SK-N-MC (cell line): ENCODE results near the gene ANXA2.
"Not testable (repeated sequence)": the region's sequence is repeated elsewhere in the genome, so short reads cannot be mapped to it uniquely, and the experiment has no call there.

ENCODE experiments used
- DNase-seq: peaks from one replicate; pipeline ENCODE4 v3.0.0-alpha.2; 2011; ENCODE audit warnings: low read depth, low spot score
- H3K27ac ChIP-seq: fragments of 200-600 bp; sonication (generic); 2 replicates; pipeline ENCODE4 v1.5.1; 2016; ENCODE audit warnings: mixed run types
- H3K36me3 ChIP-seq: fragments of 200-600 bp; sonication (generic); 2 replicates; pipeline ENCODE4 v1.6.1; 2017; ENCODE audit warnings: antibody characterized with exemption, low read length, mixed read lengths; ENCODE audit not compliant: insufficient read depth
- H3K4me3 ChIP-seq: fragments of 200-600 bp; sonication (generic); 2 replicates; pipeline ENCODE4 v1.5.1; 2016
- H3K9ac ChIP-seq: fragments of 200-600 bp; sonication (generic); 2 replicates; pipeline ENCODE4 v1.8.0; 2017; ENCODE audit warnings: mixed run types, mixed read lengths; ENCODE audit not compliant: insufficient read length
- H3K9me3 ChIP-seq: fragments of 200-600 bp; sonication (generic); 2 replicates; pipeline ENCODE4 v1.6.1; 2017; ENCODE audit warnings: low read depth, mild to moderate bottlenecking, antibody characterized with exemption, low read length, moderate library complexity, mixed read lengths
- EZH2 ChIP-seq: fragments of 200-600 bp; sonication (generic); IDR thresholded peaks from one replicate; pipeline ENCODE4 v1.6.1; 2017; ENCODE audit warnings: antibody characterized with exemption
- FOXP2 ChIP-seq: optimal IDR thresholded peaks from 2 replicates; pipeline ENCODE3; 2011; ENCODE audit warnings: mild to moderate bottlenecking, moderate library complexity; ENCODE audit not compliant: insufficient read depth; ENCODE audit errors: extremely low read length, control extremely low read depth
- POLR2AphosphoS5 ChIP-seq: IDR thresholded peaks from 2 replicates; pipeline ENCODE4 v1.6.1; 2012; ENCODE audit warnings: mild to moderate bottlenecking, low read depth, low read length, borderline replicate concordance

Gene ANXA2

DNA sequence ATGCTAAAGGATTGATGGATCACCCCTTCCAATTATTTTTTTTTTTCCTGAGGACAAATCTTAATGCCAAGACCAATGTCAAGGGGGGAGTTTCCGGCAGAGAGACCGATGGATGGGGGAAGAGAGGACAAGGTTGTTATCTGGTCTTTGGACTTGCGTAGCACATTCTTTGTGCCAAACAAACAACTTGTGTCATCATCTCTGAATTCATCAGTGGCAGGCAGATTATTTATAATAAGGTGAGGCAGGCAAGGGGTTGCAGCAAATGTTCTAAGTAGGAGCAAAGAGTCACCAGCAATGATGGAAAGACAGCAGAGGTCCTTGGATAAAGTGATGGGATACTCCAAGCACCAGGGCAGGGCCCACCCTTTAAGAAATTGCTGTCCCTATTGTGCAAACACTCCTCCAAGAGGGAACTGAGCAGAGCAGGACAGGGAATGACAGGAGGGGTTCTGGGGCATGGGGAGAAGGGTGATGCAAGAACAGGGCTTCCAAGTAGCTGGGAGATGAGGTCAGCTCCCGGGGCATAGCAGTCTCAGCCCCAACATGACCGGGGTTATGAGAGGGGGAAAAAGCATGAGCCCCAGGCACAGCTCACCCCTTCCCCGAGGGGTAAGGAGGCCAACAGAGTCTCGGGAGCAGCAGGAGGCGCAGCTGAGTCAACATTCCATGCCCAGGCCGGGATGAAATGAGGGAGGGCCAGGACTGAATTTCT is 57.4 kb downstream of the ANXA2 start:
- DNase-seq: no peak
- H3K9ac ChIP-seq: no peak overlapping the region

DNA sequence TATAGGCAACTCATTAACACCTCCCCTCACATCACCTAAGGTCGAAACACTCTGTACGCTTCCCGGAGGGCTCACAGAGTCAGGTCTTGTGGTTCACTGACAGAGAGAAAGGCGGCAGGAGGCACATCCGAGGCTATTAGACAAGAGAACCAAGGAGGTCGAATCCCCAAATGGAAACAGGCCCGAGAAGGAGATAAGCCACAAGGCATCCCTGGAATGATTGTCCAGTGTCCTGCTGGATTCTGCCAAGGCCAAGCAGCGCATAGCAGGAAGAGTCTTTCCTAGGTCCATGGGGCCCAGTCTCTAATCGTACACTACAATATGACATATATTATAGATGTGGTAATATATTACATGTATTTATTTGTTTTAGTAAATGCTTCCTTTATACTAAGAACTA is 58.5 kb downstream of the ANXA2 start:
- TF ChIP-seq FOXP2 (no peak), POLR2AphosphoS5 (no peak), EZH2 (no peak)
- H3K9me3 ChIP-seq: no peaks in the 10 kb centered on the region
- no peak for DNase-seq
- H3K4me3 ChIP-seq: no peak overlapping the region
- no peak overlapping the region for H3K9ac ChIP-seq
- H3K27ac ChIP-seq: no peak overlapping the region
- no peaks in the 10 kb centered on the region for H3K36me3 ChIP-seq

More for the DNA sequence above, 57.4 kb downstream of the ANXA2 start:
- H3K4me3 ChIP-seq: no peak overlapping the region
- no peaks in the 10 kb centered on the region for H3K9me3 ChIP-seq
- H3K27ac ChIP-seq: no peak overlapping the region
- H3K36me3 ChIP-seq: peaks cover 5% of the 10 kb centered on the region; the same call in 1 of the 2 replicates
- no peak for TF ChIP-seq EZH2
- TF ChIP-seq POLR2AphosphoS5: no peak
- no peak for TF ChIP-seq FOXP2

DNA sequence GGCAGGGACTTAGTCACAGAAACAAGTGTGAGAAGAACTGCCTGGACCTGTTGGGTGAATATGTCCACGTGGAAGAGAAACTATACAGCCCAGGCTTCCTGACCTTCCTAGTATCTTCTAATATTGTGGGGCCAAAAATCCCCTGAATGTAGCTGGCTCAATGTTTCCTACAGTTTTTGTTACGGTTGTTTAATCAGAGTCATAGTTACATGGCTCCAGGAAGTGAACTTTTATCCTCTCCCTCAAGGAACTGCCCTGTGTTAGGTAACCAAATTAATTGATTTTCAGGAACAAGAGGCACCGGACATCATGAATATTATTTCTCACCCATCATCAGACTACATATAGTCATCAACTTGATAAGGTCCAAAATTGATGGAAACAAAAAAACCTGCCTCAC is 59.0 kb downstream of the ANXA2 start:
- no peak overlapping the region for H3K27ac ChIP-seq
- no peak overlapping the region for H3K4me3 ChIP-seq
- no peak overlapping the region for H3K9ac ChIP-seq
- no peaks in the 10 kb centered on the region for H3K9me3 ChIP-seq
- no peak for DNase-seq
- TF ChIP-seq POLR2AphosphoS5 (no peak), EZH2 (no peak)
- H3K36me3 ChIP-seq: no peaks in the 10 kb centered on the region

DNA sequence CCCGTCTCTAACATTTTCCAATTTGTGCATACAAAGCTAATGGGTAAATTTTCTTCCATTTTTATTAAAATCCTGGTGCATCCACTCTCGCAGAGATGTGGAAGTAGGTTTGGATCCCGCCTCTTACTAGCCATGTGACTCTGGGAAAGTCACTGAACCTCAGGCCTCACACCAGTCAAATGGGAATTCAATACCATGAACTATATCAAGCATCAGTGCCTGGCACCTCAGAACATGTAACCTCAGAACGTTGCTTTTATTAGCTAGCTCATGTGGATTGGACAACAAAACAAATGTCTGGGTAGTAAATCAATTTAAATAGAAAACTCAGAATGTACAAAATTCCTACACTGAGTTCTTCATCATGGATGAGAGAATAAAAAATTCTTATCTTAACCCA is 60.7 kb downstream of the ANXA2 start:
- no peaks in the 10 kb centered on the region for H3K36me3 ChIP-seq
- H3K9me3 ChIP-seq: no peaks in the 10 kb centered on the region
- H3K27ac ChIP-seq: no peak overlapping the region
- no peak overlapping the region for H3K9ac ChIP-seq
- no peak for TF ChIP-seq FOXP2
- no peak for TF ChIP-seq POLR2AphosphoS5
- no peak for TF ChIP-seq EZH2
- no peak for DNase-seq
- no peak overlapping the region for H3K4me3 ChIP-seq

DNA sequence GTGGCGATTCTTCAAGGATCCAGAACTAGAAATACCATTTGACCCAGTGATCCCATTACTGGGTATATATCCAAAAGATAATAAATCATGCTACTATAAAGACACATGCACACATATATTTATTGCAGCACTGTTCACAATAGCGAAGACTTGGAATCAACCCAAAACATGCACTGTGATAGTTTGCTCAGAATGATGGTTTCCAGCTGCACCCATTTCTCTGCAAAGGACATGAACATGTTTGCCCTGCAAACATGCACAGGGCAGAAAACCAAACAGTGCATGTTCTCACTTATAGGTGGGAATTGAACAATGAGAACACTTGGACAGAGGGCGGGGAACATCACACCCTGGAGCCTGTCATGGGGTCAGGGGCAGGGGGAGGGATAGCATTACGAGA is 62.5 kb downstream of the ANXA2 start:
- H3K9me3 ChIP-seq, DNase-seq, H3K27ac ChIP-seq, H3K36me3 ChIP-seq, H3K4me3 ChIP-seq, H3K9ac ChIP-seq: not testable (repeated sequence)

DNA sequence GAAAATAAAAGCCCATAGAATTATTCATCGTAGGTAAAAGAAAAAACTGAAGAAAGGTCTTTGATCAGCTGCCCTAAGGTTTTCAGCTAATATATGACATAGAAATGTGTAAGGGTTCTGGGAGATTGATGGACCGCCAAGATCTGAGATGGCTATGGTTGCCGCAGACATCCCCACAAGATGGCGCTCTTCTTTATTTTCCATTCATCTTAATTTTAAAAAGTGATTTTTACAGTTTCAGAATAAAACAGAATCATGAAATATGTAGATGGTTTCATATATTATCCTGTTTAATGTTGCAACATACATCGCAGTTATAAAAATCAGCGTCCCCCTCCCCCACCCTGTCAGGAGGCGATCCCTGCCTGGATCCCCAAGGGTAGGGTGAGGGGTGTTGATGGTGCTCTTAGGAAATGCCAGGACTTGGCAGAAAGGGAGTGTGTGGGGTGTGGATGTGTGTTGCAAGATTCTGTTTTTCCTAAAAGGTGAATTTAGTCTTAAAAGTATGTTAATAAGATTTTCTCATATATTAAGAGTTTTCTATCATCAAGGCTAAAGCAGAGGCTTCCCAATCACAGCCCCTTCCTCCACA is 68.8 kb downstream of the ANXA2 start:
- DNase-seq: no peak
- Histone ChIP-seq H3K9ac (no peak overlapping the region), H3K4me3 (peak overlapping the region; percentile 16; the same call in 1 of the 2 replicates), H3K36me3 (no peaks in the 10 kb centered on the region), H3K9me3 (no peaks in the 10 kb centered on the region), H3K27ac (peak overlapping the region; percentile 45; the same call in 1 of the 2 replicates)
- TF ChIP-seq POLR2AphosphoS5 (no peak), FOXP2 (no peak)

DNA sequence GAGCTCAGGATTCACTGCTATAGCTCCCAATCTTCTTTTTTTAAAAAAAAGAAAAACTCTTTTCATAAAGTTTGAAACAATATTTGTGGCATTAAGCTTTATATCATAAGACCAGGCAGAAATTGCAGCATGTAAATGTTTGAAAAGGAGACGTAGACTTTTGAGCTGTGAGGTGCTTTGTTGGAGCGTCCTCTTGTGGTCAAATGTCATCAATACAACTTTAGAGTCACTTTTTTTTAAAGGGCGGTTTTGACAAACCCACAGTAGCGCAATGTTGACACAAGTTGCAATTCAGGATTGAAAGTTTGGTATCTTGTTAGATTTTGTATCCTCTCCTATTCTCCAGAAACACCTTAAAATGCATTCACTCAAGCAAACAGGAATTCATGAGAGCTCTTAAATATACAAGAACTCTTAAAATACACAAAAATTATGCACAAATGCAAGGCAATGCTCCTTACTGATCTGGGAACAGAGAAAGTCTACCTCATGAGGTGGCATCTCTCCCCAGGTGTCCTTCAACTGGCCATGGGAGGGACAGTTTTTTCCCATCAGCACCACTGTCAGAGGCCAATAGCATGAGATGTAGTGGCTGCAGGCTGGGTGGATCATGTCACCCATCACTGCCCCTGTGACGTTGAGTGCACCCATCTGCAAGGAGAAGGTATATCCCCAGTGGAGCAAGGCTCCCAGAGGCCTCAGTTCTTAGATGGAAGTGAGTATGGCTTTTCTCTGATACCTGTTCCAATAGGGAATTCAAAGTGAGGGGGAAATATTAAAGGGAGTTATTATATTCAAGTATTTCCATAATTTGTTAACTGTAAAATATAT is 70.7 kb downstream of the ANXA2 start:
- H3K27ac ChIP-seq: 0 out of 2 replicates have a peak overlapping the region, but pooled peaks have one; percentile 3
- no peak for TF ChIP-seq FOXP2
- no peak for TF ChIP-seq EZH2
- no peak for TF ChIP-seq POLR2AphosphoS5
- no peaks in the 10 kb centered on the region for H3K9me3 ChIP-seq
- peak overlapping the region; percentile 55 for H3K4me3 ChIP-seq
- no peaks in the 10 kb centered on the region for H3K36me3 ChIP-seq
- peak overlapping the region; percentile 6 for H3K9ac ChIP-seq
- peak; percentile 64 for DNase-seq

DNA sequence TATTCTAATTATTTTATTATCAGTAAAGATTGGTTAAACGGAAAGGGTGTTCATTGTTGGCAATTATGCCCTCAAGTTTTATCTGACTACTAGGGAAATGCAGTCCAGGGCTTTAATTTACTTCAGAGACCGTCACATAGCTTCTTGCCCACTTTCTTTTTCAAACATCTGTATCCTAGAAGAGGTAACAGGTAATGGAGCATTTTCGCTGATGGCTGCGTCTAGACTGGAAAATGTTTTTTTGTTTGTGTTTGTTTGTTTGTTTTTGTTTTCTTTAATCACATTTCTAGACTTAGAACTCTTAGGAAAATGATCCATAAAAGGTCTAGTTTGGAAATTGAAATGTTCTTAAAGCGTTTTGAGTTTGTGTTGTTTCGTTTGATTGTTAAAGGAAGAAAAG is 71.4 kb downstream of the ANXA2 start:
- peak overlapping the region; percentile 55 for H3K4me3 ChIP-seq
- no peaks in the 10 kb centered on the region for H3K9me3 ChIP-seq
- H3K36me3 ChIP-seq: no peaks in the 10 kb centered on the region
- H3K9ac ChIP-seq: peak overlapping the region; percentile 6
- H3K27ac ChIP-seq: 0 out of 2 replicates have a peak overlapping the region, but pooled peaks have one; percentile 3
- TF ChIP-seq EZH2 (no peak), POLR2AphosphoS5 (no peak), FOXP2 (no peak)
- DNase-seq: no peak
